H1 (cell line): Measurements from ENCODE around the gene NAXE. TPM values are rescaled to one million over a fixed set of nuclear protein-coding genes. Genes with fewer than 3 reads are reported as not detected.

Experiments used
- CTBP2 ChIP-seq: IDR thresholded peaks from 2 replicates; pipeline ENCODE4 v1.7.0; 2011; ENCODE audit warnings: borderline replicate concordance, mild to moderate bottlenecking, moderate library complexity, mixed read lengths, low read length; ENCODE audit not compliant: insufficient read depth, insufficient read length
- SP1 ChIP-seq: IDR thresholded peaks from 2 replicates; pipeline ENCODE4 v1.6.1; 2011; ENCODE audit warnings: low read depth, low read length
- TAF7 ChIP-seq: optimal IDR thresholded peaks from 2 replicates; pipeline ENCODE3; 2011; ENCODE audit warnings: low read depth, mild to moderate bottlenecking, inconsistent platforms, low read length, moderate library complexity, borderline replicate concordance
- polyA plus RNA-seq, 7 experiments: library from polyadenylated mRNA; depleted of rRNA in 3 of 7; stranded (reverse) in 5 of 7; unstranded in 2 of 7; fragments of >200 nt in 5 of 7; fragments of 200-250 nt in 2 of 7; gene quantifications; 1 replicate in 5 of 7; 2 replicates in 1 of 7; 4 replicates in 1 of 7; pipeline versions ENCODE4 v1.2.1 to v1.2.3, GENCODE V29; 2011 to 2013; ENCODE audit warnings: missing spikeins in 2 of 7, mixed read lengths in 2 of 7
- total RNA-seq: library from RNA; stranded (reverse); fragmentation: NEBNext Ultra II Directional; extraction: Animal tissue kit (Norgen Biotek cat#: 25700); gene quantifications from 2 replicates; pipeline ENCODE4 v1.2.1, GENCODE V29; 2021
- TF ChIP-seq, protein P1 (sequence below): fragments of 300-600 bp; sonication (generic); IDR thresholded peaks from 2 replicates; pipeline ENCODE4 v1.7.1; 2012; ENCODE audit warnings: low read length, moderate library complexity, mild to moderate bottlenecking, inconsistent platforms; ENCODE audit not compliant: insufficient replicate concordance
- TF ChIP-seq, protein P2 (sequence below): IDR thresholded peaks from 2 replicates; pipeline ENCODE4 v1.6.1; 2012; ENCODE audit warnings: inconsistent platforms

NAXE gene
- total and polyA plus RNA-seq, 2 of the 8 experiments (the other 6 are each of a cell fraction or from before 2014, with no cell fraction given), result 73.1 to 74.3 TPM

GRCh38 chr1:156578055-156578454, 13.5 kb upstream of the NAXE start (continued):
- TF ChIP-seq, protein P1, sequence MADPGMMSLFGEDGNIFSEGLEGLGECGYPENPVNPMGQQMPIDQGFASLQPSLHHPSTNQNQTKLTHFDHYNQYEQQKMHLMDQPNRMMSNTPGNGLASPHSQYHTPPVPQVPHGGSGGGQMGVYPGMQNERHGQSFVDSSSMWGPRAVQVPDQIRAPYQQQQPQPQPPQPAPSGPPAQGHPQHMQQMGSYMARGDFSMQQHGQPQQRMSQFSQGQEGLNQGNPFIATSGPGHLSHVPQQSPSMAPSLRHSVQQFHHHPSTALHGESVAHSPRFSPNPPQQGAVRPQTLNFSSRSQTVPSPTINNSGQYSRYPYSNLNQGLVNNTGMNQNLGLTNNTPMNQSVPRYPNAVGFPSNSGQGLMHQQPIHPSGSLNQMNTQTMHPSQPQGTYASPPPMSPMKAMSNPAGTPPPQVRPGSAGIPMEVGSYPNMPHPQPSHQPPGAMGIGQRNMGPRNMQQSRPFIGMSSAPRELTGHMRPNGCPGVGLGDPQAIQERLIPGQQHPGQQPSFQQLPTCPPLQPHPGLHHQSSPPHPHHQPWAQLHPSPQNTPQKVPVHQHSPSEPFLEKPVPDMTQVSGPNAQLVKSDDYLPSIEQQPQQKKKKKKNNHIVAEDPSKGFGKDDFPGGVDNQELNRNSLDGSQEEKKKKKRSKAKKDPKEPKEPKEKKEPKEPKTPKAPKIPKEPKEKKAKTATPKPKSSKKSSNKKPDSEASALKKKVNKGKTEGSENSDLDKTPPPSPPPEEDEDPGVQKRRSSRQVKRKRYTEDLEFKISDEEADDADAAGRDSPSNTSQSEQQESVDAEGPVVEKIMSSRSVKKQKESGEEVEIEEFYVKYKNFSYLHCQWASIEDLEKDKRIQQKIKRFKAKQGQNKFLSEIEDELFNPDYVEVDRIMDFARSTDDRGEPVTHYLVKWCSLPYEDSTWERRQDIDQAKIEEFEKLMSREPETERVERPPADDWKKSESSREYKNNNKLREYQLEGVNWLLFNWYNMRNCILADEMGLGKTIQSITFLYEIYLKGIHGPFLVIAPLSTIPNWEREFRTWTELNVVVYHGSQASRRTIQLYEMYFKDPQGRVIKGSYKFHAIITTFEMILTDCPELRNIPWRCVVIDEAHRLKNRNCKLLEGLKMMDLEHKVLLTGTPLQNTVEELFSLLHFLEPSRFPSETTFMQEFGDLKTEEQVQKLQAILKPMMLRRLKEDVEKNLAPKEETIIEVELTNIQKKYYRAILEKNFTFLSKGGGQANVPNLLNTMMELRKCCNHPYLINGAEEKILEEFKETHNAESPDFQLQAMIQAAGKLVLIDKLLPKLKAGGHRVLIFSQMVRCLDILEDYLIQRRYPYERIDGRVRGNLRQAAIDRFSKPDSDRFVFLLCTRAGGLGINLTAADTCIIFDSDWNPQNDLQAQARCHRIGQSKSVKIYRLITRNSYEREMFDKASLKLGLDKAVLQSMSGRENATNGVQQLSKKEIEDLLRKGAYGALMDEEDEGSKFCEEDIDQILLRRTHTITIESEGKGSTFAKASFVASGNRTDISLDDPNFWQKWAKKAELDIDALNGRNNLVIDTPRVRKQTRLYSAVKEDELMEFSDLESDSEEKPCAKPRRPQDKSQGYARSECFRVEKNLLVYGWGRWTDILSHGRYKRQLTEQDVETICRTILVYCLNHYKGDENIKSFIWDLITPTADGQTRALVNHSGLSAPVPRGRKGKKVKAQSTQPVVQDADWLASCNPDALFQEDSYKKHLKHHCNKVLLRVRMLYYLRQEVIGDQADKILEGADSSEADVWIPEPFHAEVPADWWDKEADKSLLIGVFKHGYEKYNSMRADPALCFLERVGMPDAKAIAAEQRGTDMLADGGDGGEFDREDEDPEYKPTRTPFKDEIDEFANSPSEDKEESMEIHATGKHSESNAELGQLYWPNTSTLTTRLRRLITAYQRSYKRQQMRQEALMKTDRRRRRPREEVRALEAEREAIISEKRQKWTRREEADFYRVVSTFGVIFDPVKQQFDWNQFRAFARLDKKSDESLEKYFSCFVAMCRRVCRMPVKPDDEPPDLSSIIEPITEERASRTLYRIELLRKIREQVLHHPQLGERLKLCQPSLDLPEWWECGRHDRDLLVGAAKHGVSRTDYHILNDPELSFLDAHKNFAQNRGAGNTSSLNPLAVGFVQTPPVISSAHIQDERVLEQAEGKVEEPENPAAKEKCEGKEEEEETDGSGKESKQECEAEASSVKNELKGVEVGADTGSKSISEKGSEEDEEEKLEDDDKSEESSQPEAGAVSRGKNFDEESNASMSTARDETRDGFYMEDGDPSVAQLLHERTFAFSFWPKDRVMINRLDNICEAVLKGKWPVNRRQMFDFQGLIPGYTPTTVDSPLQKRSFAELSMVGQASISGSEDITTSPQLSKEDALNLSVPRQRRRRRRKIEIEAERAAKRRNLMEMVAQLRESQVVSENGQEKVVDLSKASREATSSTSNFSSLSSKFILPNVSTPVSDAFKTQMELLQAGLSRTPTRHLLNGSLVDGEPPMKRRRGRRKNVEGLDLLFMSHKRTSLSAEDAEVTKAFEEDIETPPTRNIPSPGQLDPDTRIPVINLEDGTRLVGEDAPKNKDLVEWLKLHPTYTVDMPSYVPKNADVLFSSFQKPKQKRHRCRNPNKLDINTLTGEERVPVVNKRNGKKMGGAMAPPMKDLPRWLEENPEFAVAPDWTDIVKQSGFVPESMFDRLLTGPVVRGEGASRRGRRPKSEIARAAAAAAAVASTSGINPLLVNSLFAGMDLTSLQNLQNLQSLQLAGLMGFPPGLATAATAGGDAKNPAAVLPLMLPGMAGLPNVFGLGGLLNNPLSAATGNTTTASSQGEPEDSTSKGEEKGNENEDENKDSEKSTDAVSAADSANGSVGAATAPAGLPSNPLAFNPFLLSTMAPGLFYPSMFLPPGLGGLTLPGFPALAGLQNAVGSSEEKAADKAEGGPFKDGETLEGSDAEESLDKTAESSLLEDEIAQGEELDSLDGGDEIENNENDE, result no peak
- TF ChIP-seq TAF7, result no peak
- TF ChIP-seq, protein P2, sequence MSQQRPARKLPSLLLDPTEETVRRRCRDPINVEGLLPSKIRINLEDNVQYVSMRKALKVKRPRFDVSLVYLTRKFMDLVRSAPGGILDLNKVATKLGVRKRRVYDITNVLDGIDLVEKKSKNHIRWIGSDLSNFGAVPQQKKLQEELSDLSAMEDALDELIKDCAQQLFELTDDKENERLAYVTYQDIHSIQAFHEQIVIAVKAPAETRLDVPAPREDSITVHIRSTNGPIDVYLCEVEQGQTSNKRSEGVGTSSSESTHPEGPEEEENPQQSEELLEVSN, result no peak
- no peak for TF ChIP-seq SP1
- TF ChIP-seq CTBP2, result no peak
